Inferior parietal cortex (tissue), 1 donor: Measurements from ENCODE around the gene KRTAP4-2.
"Not testable (repeated sequence)": the region's sequence is repeated elsewhere in the genome, so short reads cannot be mapped to it uniquely, and the experiment has no call there.

ENCODE experiments used
- DNase-seq: peaks from one replicate; pipeline ENCODE4 v3.0.0-alpha.2; 2016; ENCODE audit errors: extremely low spot score

The KRTAP4-2 gene

DNA sequence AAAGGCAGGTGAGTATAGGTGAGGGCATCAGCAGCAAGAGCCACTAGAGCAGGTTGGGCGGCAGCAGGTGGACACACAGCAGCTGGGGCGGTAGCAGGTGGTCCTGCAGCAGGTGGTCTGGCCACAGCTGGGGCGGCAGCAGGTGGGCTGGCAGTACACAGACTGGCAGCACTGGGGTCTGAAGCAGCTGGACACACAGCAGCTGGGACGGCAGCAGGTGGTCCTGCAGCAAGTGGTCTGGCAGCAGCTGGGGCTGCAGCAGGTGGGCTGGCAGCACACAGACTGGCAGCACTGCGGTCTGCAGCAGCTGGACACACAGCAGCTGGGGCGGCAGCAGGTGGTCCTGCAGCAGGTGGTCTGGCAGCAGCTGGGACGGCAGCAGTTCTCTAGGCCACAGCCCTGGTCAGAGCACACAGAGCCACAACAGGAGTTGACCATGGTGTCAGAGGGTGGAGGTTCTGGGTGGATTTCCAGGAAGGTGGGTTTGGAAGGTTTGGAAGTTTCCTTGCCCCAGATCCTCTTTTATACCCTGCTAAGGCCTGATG, at the start of gene KRTAP4-2:
Gene KRTAP4-2, minus strand, starts transcription at position 495 of the 545 bp plus-strand sequence. Its CDS starts 57 bp downstream, at position 438.
- DNase-seq = no peak

DNA sequence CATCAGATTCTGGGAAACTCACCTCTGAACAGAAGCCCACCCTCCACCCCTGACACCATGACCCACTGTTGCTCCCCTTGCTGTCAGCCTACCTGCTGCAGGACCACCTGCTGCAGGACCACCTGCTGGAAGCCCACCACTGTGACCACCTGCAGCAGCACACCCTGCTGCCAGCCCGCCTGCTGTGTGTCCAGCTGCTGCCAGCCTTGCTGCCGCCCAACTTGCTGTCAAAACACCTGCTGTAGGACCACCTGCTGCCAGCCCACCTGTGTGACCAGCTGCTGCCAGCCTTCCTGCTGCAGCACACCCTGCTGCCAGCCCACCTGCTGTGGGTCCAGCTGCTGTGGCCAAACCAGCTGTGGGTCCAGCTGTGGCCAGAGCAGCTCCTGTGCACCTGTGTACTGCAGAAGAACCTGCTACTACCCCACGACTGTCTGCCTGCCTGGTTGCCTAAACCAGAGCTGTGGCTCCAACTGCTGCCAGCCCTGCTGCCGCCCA, 48.6 kb upstream of the KRTAP4-2 start, which contains the start of gene KRTAP9-2:
Gene KRTAP9-2, plus strand, starts transcription at position 51 of the 498 bp plus-strand sequence. Its CDS starts 7 bp downstream, at position 58.
- not testable (repeated sequence) for DNase-seq

- no peak for DNase-seq
Measured at GRCh38 chr17:41226051-41226450, 48.0 kb upstream of the KRTAP4-2 start.

GRCh38 chr17:41223821-41224220, 45.8 kb upstream of the KRTAP4-2 start:
- DNase-seq = no peak

DNA sequence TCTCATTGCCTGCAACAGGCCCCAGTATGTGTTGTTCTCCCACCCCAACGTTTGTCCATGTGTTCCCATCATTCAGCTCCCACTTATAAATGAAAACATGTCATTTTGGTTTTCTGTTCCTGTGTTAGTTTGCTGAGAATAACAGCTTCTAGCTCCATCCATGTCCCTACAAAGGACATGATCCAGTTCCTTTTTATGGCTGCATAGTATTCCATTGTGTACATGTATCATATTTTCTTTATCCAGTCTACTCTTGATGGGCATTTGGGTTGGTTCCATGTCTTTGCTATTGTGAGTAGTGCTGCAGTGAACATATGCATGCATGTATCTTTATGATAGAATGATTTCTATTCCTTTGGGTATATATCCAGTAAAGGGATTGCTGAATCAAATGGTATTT, 37.7 kb upstream of the KRTAP4-2 start:
- no peak for DNase-seq

GRCh38 chr17:41212524-41213169, 34.6 kb upstream of the KRTAP4-2 start:
- DNase-seq = no peak

DNA sequence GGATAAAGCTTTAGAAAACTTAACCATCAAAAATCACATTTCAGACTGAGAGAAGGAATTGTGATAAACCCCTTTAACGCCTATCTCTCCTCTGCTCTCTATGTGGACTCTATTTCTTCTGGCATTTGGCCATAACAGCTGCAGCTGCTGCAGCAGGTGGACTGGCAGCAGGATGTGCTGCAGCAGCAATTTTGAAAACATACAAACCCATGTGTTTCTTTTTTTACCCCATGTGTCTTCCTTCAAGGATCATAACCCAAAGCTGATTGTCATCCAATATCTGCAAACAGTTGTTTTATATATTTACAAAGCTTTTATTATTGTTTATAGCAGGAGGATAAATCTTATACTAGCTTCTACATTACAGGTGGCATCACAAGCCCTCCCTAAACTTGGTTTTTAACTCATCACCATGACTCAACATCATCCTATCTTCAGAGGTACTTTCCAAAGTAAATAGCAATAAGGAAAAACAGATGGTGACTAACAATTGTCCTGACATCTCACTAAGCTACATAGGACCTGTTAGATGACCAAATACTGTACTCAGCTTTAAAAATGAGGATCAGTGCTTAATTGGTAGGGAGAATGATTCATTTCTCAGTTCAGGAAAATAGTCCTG, 33.9 kb upstream of the KRTAP4-2 start:
- no peak for DNase-seq

GRCh38 chr17:41199421-41200078, 21.5 kb upstream of the KRTAP4-2 start:
- DNase-seq = no peak

GRCh38 chr17:41196068-41196467, 18.0 kb upstream of the KRTAP4-2 start:
- DNase-seq = no peak

DNA sequence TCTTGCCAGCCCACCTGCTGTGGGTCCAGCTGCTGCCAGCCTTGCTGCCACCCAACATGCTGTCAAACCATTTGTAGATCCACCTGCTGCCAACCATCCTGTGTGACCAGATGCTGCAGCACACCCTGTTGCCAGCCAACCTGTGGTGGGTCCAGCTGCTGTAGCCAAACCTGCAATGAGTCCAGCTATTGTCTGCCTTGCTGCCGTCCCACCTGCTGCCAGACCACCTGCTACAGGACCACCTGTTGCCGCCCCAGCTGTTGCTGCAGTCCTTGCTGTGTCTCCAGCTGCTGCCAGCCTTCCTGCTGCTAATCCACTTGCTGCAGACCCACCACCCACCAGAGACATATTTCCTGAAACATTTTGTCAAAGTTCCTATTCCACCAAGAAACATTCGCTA, 12.3 kb upstream of the KRTAP4-2 start:
- no peak for DNase-seq

GRCh38 chr17:41189837-41190318, 11.9 kb upstream of the KRTAP4-2 start, which contains the start of gene KRTAP9-1:
Gene KRTAP9-1 (plus strand): TSS chr17:41189887. CDS start chr17:41189887, 0 bp downstream.
- DNase-seq = not testable (repeated sequence)

GRCh38 chr17:41186872-41187271, 8.9 kb upstream of the KRTAP4-2 start:
- DNase-seq = no peak

DNA sequence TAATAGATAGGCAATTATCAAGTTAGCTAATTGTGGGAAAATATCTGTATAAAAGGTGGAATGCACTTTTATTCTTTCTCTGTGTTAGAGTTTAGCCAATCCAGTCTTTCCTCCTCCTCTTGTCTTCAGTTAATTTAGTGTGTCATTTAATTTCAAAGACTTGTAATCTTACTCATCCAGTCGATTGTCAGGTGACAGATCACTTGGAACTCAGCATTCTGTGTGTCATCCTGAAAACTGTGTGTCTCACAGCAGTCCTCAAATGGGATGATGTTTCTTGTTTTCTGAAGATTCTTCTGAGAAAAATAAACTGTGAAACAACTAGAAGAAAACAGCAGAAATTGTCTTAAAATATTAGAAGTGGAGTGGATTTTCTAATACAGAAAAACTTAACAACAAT, 7.0 kb upstream of the KRTAP4-2 start:
- DNase-seq = no peak

- no peak for DNase-seq
Measured at GRCh38 chr17:41184480-41184961, 6.5 kb upstream of the KRTAP4-2 start, which contains the start of gene KRTAP4-1. Gene KRTAP4-1 (minus strand): TSS chr17:41184911. CDS start chr17:41184854, 57 bp downstream.

- no peak for DNase-seq
Measured at GRCh38 chr17:41178843-41179616, 1.0 kb upstream of the KRTAP4-2 start.

- DNase-seq = no peak
Measured at GRCh38 chr17:41178341-41178740, 320 bp upstream of the KRTAP4-2 start.

DNA sequence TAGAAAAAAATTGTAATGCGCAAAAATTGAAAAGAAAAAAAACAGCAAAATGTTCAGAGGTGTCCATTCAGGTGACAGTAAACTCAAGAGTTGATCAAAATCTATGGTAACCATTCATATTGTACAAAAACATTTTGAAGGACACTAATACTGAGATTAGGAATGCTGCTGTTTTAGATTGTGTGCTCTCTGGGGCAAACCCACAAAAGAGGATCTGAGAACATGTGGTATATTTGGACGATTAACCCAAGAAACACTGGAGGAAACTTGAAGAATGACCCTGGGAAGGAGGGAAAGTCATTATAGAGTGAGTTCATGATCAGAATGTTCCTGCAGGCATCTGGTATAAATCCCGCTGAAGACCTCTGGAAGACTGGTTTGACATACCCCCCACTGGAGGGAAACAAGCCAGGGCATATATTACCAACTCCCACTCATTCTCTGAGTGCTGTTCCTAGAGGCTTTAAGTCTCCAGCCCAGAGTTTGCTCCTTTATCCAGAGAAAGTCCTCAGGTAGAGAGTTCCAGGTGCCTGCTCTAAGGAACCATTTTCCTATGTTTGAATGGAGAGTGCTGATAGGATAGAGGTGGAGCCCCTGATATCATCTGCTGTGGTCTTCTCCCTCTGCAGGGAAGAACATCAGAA, 1.2 kb downstream of the KRTAP4-2 start:
- no peak for DNase-seq

GRCh38 chr17:41171886-41172285, 6.1 kb downstream of the KRTAP4-2 start:
- DNase-seq = no peak

GRCh38 chr17:41168121-41168520, 9.9 kb downstream of the KRTAP4-2 start, which contains the start of gene KRTAP4-3:
Gene KRTAP4-3 (minus strand): TSS chr17:41168221. CDS start chr17:41168172, 49 bp downstream.
- no peak for DNase-seq

- no peak for DNase-seq
Measured at GRCh38 chr17:41167561-41167960, 10.5 kb downstream of the KRTAP4-2 start.
